PFSK-1 (cell line): ENCODE measurements around the gene PPP1R12B.

ENCODE experiments used
- FOXP2 ChIP-seq: optimal IDR thresholded peaks from 2 replicates; pipeline ENCODE3; 2011; ENCODE audit warnings: borderline replicate concordance, control low read depth, inconsistent platforms; ENCODE audit not compliant: insufficient read depth; ENCODE audit errors: extremely low read length, extremely low read depth
- POLR2AphosphoS5 ChIP-seq: IDR thresholded peaks from 2 replicates; pipeline ENCODE4 v1.6.1; 2012; ENCODE audit warnings: low read depth, mild to moderate bottlenecking, control low read depth, low read length, moderate library complexity
- REST ChIP-seq, 2 experiments: IDR thresholded peaks; 2 replicates each; pipeline versions ENCODE4 v1.6.1 to v1.8.0; 2011 to 2012; ENCODE audit warnings: low read depth in 2 of 2, low read length in 2 of 2, control low read depth in 1 of 2, inconsistent platforms in 1 of 2, mild to moderate bottlenecking in 1 of 2, moderate library complexity in 1 of 2; ENCODE audit not compliant: insufficient read depth in 1 of 2
- SIN3A ChIP-seq: IDR thresholded peaks from 2 replicates; pipeline ENCODE4 v1.6.1; 2012; ENCODE audit warnings: mild to moderate bottlenecking, low read length, moderate library complexity, borderline replicate concordance; ENCODE audit not compliant: insufficient read depth

- TF ChIP-seq POLR2AphosphoS5 (no peak), REST (IDR thresholded peaks at IDR 0.05; ENCODE audit: insufficient read depth in 1 of 2, low read depth in 2 of 2, low read length in 2 of 2) (no peak), SIN3A (no peak), FOXP2 (no peak)
Measured at GRCh38 chr1:202562444-202563060, 214.1 kb downstream of the PPP1R12B start.
